MM.1S (cell line): ENCODE data around the gene PCDHGB5.

Experiments
- EZH2 ChIP-seq: fragments of 300-600 bp; sonication (generic); optimal IDR thresholded peaks from 2 replicates; pipeline ENCODE3; 2017; ENCODE audit warnings: low read depth, mild to moderate bottlenecking, antibody characterized with exemption, low read length, mixed read lengths
- EZH2phosphoT487 ChIP-seq: fragments of 300-600 bp; sonication (generic); IDR thresholded peaks from 2 replicates; pipeline ENCODE4 v1.6.1; 2018; ENCODE audit warnings: antibody characterized with exemption, low read length
- TF ChIP-seq, protein P1 (sequence below): fragments of 300-600 bp; sonication (generic); IDR thresholded peaks from 2 replicates; pipeline ENCODE4 v1.5.1; 2016; ENCODE audit warnings: antibody characterized with exemption, low read length, mixed read lengths

GRCh38 chr5:141351591-141351990, 46.2 kb upstream of the PCDHGB5 start:
- TF ChIP-seq, protein P1, sequence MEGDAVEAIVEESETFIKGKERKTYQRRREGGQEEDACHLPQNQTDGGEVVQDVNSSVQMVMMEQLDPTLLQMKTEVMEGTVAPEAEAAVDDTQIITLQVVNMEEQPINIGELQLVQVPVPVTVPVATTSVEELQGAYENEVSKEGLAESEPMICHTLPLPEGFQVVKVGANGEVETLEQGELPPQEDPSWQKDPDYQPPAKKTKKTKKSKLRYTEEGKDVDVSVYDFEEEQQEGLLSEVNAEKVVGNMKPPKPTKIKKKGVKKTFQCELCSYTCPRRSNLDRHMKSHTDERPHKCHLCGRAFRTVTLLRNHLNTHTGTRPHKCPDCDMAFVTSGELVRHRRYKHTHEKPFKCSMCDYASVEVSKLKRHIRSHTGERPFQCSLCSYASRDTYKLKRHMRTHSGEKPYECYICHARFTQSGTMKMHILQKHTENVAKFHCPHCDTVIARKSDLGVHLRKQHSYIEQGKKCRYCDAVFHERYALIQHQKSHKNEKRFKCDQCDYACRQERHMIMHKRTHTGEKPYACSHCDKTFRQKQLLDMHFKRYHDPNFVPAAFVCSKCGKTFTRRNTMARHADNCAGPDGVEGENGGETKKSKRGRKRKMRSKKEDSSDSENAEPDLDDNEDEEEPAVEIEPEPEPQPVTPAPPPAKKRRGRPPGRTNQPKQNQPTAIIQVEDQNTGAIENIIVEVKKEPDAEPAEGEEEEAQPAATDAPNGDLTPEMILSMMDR, result no peak
- no peak for TF ChIP-seq EZH2
- no peak for TF ChIP-seq EZH2phosphoT487
